ENCODE measurements around the gene SEPHS1. TPM values are rescaled to one million over a fixed set of nuclear protein-coding genes. Genes with fewer than 3 reads are reported as not detected.

The SEPHS1 gene
- total RNA-seq, 4 donors from 2014 or later, result 21.9 to 50.5 (median 37.8) TPM

DNA sequence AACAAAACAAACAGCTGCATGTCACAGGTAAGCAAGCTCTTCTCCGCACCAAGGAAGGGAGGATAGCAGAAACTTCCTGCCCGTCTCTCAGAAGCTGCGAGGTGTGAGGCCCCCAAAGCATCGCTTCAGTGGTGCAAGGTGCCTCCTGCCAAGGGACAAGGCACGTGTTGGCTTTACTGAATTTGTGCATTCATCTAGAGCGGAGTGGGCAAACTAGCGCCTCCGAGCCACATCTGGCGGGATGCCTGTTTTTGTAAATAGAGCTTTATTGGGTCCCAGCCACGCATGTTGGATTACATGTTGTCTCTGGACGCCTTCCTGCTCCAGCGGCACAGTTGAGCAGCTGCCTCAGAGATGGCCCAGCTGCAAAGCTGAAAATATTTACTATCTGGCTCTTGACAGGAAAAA lies 75.9 kb downstream of the SEPHS1 start:
- TF ChIP-seq, protein P1, sequence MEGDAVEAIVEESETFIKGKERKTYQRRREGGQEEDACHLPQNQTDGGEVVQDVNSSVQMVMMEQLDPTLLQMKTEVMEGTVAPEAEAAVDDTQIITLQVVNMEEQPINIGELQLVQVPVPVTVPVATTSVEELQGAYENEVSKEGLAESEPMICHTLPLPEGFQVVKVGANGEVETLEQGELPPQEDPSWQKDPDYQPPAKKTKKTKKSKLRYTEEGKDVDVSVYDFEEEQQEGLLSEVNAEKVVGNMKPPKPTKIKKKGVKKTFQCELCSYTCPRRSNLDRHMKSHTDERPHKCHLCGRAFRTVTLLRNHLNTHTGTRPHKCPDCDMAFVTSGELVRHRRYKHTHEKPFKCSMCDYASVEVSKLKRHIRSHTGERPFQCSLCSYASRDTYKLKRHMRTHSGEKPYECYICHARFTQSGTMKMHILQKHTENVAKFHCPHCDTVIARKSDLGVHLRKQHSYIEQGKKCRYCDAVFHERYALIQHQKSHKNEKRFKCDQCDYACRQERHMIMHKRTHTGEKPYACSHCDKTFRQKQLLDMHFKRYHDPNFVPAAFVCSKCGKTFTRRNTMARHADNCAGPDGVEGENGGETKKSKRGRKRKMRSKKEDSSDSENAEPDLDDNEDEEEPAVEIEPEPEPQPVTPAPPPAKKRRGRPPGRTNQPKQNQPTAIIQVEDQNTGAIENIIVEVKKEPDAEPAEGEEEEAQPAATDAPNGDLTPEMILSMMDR (IDR thresholded peaks at IDR 0.05; ENCODE audit: low read depth), result no peak

DNA sequence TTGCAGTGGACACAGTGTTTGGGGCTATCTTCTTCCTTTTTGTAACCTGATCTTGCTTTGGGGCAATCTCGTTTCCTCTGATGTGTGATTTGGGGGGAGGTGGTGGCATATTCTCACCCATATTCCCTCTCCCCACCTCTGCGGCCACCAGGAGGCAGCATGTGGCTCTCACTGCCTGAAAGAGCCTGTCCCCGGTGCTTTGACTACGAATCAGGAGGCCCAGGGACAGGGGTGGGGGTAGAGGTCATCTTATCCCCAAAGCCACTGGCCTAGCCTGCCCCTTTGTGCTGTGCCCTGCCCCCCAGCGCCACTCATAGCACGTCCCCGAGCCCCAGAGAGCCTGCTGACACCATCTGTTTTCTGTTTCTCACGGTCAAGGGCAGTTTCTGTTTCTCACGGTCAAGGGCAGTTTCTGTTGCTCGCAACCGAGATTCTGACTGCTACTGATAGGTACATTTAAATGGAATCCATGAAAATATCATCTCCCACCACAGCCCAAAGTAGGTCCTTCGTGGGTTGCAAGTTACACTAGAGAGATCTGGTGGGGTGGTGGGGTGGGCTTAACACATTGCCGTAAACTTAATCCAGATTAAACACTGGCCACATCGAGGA lies 76.4 kb downstream of the SEPHS1 start:
- TF ChIP-seq, protein P1 (IDR thresholded peaks at IDR 0.05; ENCODE audit: low read depth), result no peak

DNA sequence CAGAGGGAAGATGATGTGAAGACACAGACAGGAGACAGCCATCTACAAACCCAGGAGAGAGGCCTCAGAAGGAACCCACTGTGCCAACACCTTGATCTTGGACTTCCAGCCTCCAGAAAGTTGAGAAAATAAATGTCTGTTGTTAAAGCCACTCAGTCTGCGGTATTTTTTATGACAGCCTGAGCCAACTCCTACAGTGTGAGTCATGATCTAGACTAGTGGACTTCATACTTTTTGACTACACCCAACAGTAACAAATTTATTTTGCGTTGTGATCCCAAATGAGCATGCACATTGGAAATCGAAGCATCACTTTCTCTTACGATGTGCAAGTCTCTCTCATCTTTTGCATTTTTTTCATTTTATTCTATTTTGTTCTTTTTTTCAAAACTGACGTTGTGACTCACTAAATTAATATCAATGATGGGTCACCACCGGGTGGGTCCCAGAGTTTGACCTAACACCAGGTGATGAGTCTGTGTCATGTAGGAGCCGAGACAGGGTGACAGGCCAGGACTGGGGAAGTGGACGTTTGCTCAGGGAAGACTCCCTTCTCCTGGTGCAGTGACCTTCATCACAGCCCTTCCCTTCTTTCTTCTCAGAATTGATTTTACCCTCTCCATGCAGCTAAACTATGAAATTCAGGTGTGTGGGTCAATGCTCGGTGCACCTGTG lies 77.1 kb downstream of the SEPHS1 start:
- TF ChIP-seq, protein P1 (IDR thresholded peaks at IDR 0.05; ENCODE audit: low read depth), result no peak

DNA sequence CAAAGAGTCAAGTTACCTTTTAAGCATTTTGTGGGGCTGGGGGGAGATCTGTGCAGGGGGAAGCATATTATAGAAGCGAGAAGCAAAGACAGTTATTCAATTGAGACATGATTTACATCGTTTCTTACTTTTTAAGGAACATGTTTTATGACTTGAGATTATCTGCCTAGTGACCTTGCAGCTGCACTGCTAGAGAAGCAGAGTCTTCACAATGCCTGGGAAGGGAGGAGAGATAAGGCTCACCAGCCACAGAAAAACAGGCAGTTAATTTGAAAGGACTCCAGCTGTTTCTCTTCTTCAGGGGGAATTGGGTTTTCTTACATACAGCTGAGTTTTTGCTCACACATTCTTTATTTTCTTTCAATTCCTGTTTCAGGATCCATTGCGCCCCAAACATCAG lies 79.3 kb downstream of the SEPHS1 start:
- TF ChIP-seq, protein P1 (IDR thresholded peaks at IDR 0.05; ENCODE audit: low read depth), result no peak

DNA sequence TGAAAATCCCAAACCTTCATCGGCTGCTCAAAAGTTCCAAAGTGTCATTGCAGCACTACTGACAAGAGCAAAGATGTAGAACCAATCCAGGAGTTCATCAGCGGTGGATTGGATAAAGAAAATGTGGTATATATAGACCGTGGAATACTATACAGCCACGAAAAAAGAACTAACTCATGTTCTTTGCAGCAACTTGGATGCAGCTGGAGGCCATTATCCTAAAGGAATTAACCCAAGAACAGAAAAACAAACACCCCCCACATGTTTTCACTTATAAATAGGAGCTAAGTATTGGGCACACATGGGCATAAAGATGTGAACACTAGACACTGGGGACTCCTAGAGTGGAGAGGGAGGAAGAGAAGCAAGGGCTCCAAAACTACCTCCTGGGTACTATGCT lies 79.8 kb downstream of the SEPHS1 start:
- TF ChIP-seq, protein P1 (IDR thresholded peaks at IDR 0.05; ENCODE audit: low read depth), result no peak

Other genes starting within 250 kb of the SEPHS1 start
- 100 to 1,000 TPM in 2 of 4 donors, 10 to 100 TPM in 2; 69.0 to 195 (median 104) TPM for gene OPTN, start 248.1 kb downstream of the SEPHS1 start, total RNA-seq
- 1 to 10 TPM; 1.0 to 6.4 (median 5.0) TPM for gene MCM10, start 186.7 kb downstream of the SEPHS1 start, total RNA-seq
- gene UCMA, start 113.9 kb downstream of the SEPHS1 start, total RNA-seq, result not detected
- 10 to 100 TPM; 47.4 to 93.8 (median 57.4) TPM for gene PHYH, start 48.2 kb downstream of the SEPHS1 start, total RNA-seq
- gene BEND7, start 180.7 kb upstream of the SEPHS1 start, total RNA-seq, result 10 to 100 TPM in 2 of 4 donors, 1 to 10 TPM in 2; 7.5 to 19.8 (median 11.8) TPM
- gene PRPF18, start 238.7 kb upstream of the SEPHS1 start, total RNA-seq, result 10 to 100 TPM; 22.1 to 31.0 (median 26.8) TPM